Keratinocyte (primary cell): ENCODE data around the gene GALNT2. TPM values are rescaled to one million over a fixed set of nuclear protein-coding genes. Genes with fewer than 3 reads are reported as not detected.

Experiments
- DNase-seq: peaks from one replicate; pipeline ENCODE4 v3.0.0-alpha.2; 2011; ENCODE audit warnings: low read depth, missing footprints, low spot score
- FAIRE-seq: peaks from 2 replicates; lab custom pipeline; 2011; peaks lifted over from hg19 to GRCh38; lab: Jason Lieb, UNC
- H2AFZ ChIP-seq: 2 replicates; pipeline ENCODE4 v1.6.0; 2012; ENCODE audit warnings: low read length, control low read depth, inconsistent platforms; ENCODE audit not compliant: control insufficient read depth
- H3K27ac ChIP-seq: 2 replicates; pipeline ENCODE4 v1.5.1; 2011; ENCODE audit warnings: low read length; ENCODE audit not compliant: control insufficient read depth, insufficient read depth
- H3K27me3 ChIP-seq: 3 replicates; pipeline ENCODE4 v1.6.0; 2011; ENCODE audit warnings: low read length; ENCODE audit not compliant: control insufficient read depth, insufficient read depth; ENCODE audit errors: extremely low read depth
- H3K36me3 ChIP-seq, 2 experiments: 2 replicates in 1 of 2; 3 replicates in 1 of 2; pipeline ENCODE4 v1.5.1; 2011; ENCODE audit warnings: low read length in 2 of 2, mild to moderate bottlenecking in 1 of 2; ENCODE audit not compliant: control insufficient read depth in 2 of 2, insufficient read depth in 2 of 2; ENCODE audit errors: extremely low read depth in 1 of 2
- H3K4me1 ChIP-seq: 3 replicates; pipeline ENCODE4 v1.5.1; 2011; ENCODE audit warnings: low read length; ENCODE audit not compliant: control insufficient read depth, insufficient read depth; ENCODE audit errors: extremely low read depth
- H3K4me2 ChIP-seq: 3 replicates; pipeline ENCODE4 v1.6.0; 2011; ENCODE audit warnings: low read depth, low read length; ENCODE audit not compliant: control insufficient read depth, insufficient read depth; ENCODE audit errors: extremely low read depth
- H3K4me3 ChIP-seq, 3 experiments: fragments of 200-600 bp in 1 of 3; sonication (generic) in 1 of 3; 2 replicates in 2 of 3; 3 replicates in 1 of 3; pipeline ENCODE4 v1.5.1; 2011 to 2016; ENCODE audit warnings: low read length in 3 of 3, mild to moderate bottlenecking in 3 of 3, control low read depth in 2 of 3, inconsistent platforms in 1 of 3, low read depth in 1 of 3, mixed read lengths in 1 of 3, mixed run types in 1 of 3, moderate library complexity in 1 of 3; ENCODE audit not compliant: control insufficient read depth in 2 of 3, insufficient read depth in 2 of 3; ENCODE audit errors: extremely low read depth in 1 of 3
- H3K79me2 ChIP-seq: 2 replicates; pipeline ENCODE4 v1.6.0; 2012; ENCODE audit warnings: low read length; ENCODE audit not compliant: control insufficient read depth, insufficient read depth
- H3K9ac ChIP-seq: 3 replicates; pipeline ENCODE4 v1.6.0; 2011; ENCODE audit warnings: low read length; ENCODE audit not compliant: control insufficient read depth, insufficient read depth; ENCODE audit errors: extremely low read depth
- H3K9me1 ChIP-seq: 3 replicates; pipeline ENCODE4 v1.6.0; 2011; ENCODE audit warnings: low read length; ENCODE audit not compliant: control insufficient read depth, insufficient read depth; ENCODE audit errors: extremely low read depth
- H3K9me3 ChIP-seq: 2 replicates; pipeline ENCODE4 v1.5.1; 2012; ENCODE audit warnings: low read depth, low read length; ENCODE audit not compliant: control insufficient read depth
- H4K20me1 ChIP-seq: 3 replicates; pipeline ENCODE4 v1.6.0; 2011; ENCODE audit warnings: low read length; ENCODE audit not compliant: control insufficient read depth, insufficient read depth; ENCODE audit errors: extremely low read depth
- EZH2 ChIP-seq: IDR thresholded peaks from one replicate; pipeline ENCODE4 v1.6.1; 2012; ENCODE audit warnings: inconsistent platforms, mild to moderate bottlenecking, low read length, moderate library complexity
- dilution Hi-C: fragments of 300-500 bp; cut with MboI; formaldehyde crosslinking; loops from one replicate; pipeline ENCODE4 v1.7.0; 2020; ENCODE audit warnings: low sequenced_read_pairs; ENCODE audit not compliant: extremely low pct_ligation_motif_present
- polyA plus RNA-seq, 5 experiments: library from polyadenylated mRNA; depleted of rRNA in 3 of 5; stranded (reverse) in 3 of 5; stranded (forward) in 1 of 5; unstranded in 1 of 5; fragments of >200 nt; gene quantifications; 1 replicate in 1 of 5; 2 replicates in 3 of 5; 3 replicates in 1 of 5; pipeline versions ENCODE4 v1.2.1 to v1.2.3, GENCODE V29; 2011 to 2012; ENCODE audit warnings: missing spikeins in 2 of 5, low read depth in 1 of 5, low replicate concordance in 1 of 5
- TF ChIP-seq, protein P1 (sequence below), 3 experiments: IDR thresholded peaks in 1 of 3; conservative IDR thresholded peaks in 1 of 3; optimal IDR thresholded peaks in 1 of 3; 2 replicates in 2 of 3; 3 replicates in 1 of 3; pipeline versions ENCODE3 to v1.5.1; 2011; ENCODE audit warnings: low read length in 3 of 3, mild to moderate bottlenecking in 3 of 3, moderate library complexity in 2 of 3, control low read depth in 1 of 3, inconsistent platforms in 1 of 3; ENCODE audit not compliant: insufficient read depth in 2 of 3; ENCODE audit errors: extremely low read depth in 1 of 3

The GALNT2 gene
- polyA plus RNA-seq, 1 donor (not counting 4 experiments of a cell fraction or from before 2014, with no cell fraction given): 61.7 TPM

DNA sequence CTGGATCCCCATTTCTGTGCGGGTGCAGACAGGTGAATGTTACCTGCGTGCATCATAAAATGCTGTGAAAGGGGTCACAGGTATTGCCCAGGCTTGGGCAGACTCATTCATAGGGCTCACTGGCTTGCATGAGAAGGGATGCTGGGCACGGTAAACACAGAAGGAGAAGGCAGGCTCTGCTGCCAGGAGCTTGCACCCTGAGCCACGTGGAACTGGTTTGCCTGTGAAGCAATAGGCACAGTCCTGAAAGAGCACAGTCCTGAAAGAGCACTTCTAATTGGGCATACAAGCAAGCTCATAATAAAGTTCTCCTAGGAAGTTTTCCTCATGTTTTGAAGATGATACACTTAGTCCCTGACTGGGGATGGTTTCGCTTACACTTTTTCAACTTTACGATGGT, 40.9 kb downstream of the GALNT2 start:
- H4K20me1 ChIP-seq: peaks cover 20% of the 10 kb centered on the region
- FAIRE-seq: no peak

DNA sequence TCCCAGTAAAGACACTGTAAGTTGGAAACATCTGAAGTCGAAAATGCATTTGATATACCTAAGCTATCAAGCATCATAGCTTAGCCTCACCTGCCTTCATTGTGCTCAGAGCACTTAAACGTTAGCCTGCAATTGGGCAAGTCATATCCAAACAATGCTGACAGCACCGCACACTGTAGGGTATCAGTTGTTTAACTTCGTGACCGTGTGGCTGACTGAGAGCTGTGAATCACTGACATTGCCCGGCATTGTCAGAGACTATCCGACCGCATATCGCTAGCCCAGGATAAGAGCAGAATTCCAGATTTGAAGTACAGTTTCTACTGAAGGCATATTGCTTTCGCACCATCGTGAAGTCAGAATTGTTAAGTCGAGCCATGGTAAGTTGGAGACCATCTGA, 41.5 kb downstream of the GALNT2 start:
- Histone ChIP-seq H3K27ac (no peak overlapping the region), H3K9ac (no peak overlapping the region), H3K9me3 (no peaks in the 10 kb centered on the region), H3K4me2 (no peak overlapping the region), H3K36me3 (peaks cover 3 to 6% of the 10 kb centered on the region in 2 experiments), H3K27me3 (no peaks in the 10 kb centered on the region), H3K9me1 (peaks cover 15% of the 10 kb centered on the region), H4K20me1 (peaks cover 22% of the 10 kb centered on the region), H2AFZ (no peak overlapping the region), H3K79me2 (peaks cover 84% of the 10 kb centered on the region), H3K4me1 (peaks cover 36% of the 10 kb centered on the region), H3K4me3 (no peak overlapping the region)
- FAIRE-seq (no peak), DNase-seq (no peak)
- TF ChIP-seq EZH2: no peak
- TF ChIP-seq, protein P1, sequence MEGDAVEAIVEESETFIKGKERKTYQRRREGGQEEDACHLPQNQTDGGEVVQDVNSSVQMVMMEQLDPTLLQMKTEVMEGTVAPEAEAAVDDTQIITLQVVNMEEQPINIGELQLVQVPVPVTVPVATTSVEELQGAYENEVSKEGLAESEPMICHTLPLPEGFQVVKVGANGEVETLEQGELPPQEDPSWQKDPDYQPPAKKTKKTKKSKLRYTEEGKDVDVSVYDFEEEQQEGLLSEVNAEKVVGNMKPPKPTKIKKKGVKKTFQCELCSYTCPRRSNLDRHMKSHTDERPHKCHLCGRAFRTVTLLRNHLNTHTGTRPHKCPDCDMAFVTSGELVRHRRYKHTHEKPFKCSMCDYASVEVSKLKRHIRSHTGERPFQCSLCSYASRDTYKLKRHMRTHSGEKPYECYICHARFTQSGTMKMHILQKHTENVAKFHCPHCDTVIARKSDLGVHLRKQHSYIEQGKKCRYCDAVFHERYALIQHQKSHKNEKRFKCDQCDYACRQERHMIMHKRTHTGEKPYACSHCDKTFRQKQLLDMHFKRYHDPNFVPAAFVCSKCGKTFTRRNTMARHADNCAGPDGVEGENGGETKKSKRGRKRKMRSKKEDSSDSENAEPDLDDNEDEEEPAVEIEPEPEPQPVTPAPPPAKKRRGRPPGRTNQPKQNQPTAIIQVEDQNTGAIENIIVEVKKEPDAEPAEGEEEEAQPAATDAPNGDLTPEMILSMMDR (optimal IDR thresholded peaks at IDR 0.05 in 1 of 3, IDR thresholded peaks at IDR 0.05 in 1 of 3, conservative IDR thresholded peaks at IDR 0.05 in 1 of 3; ENCODE audit: extremely low read depth in 1 of 3, insufficient read depth in 2 of 3, low read length in 3 of 3): no peak
- dilution Hi-C loops: no loop called here

More for the DNA sequence above, 40.9 kb downstream of the GALNT2 start:
- Histone ChIP-seq H3K4me3 (no peak overlapping the region), H3K4me1 (peaks cover 35% of the 10 kb centered on the region), H3K79me2 (peaks cover 83% of the 10 kb centered on the region), H3K4me2 (no peak overlapping the region), H2AFZ (no peak overlapping the region), H3K9me1 (peaks cover 15% of the 10 kb centered on the region), H3K9me3 (no peaks in the 10 kb centered on the region), H3K27ac (no peak overlapping the region), H3K36me3 (peaks cover 0 to 3% of the 10 kb centered on the region in 2 experiments), H3K9ac (no peak overlapping the region), H3K27me3 (no peaks in the 10 kb centered on the region)
- dilution Hi-C loops: no loop called here
- DNase-seq: no peak
- TF ChIP-seq EZH2: no peak
- TF ChIP-seq, protein P1 (optimal IDR thresholded peaks at IDR 0.05 in 1 of 3, IDR thresholded peaks at IDR 0.05 in 1 of 3, conservative IDR thresholded peaks at IDR 0.05 in 1 of 3; ENCODE audit: extremely low read depth in 1 of 3, insufficient read depth in 2 of 3, low read length in 3 of 3): no peak
